Brain microvascular endothelial cell (primary cell): ENCODE results near the gene DENND5B.

ENCODE experiments used
- DNase-seq: peaks from one replicate; pipeline ENCODE4 v3.0.0-alpha.2; 2020
- H3K27ac ChIP-seq: fragments of 250-450 bp; sonication (Bioruptor Pico); 2 replicates; pipeline ENCODE4 v1.5.1; 2020; ENCODE audit warnings: mild to moderate bottlenecking, moderate library complexity
- H3K27me3 ChIP-seq: fragments of 250-450 bp; sonication (Bioruptor Pico); replicated peaks from 2 replicates; pipeline ENCODE4 v1.5.1; 2020; ENCODE audit warnings: mild to moderate bottlenecking
- H3K36me3 ChIP-seq: fragments of 250-450 bp; sonication (Bioruptor Pico); replicated peaks from 2 replicates; pipeline ENCODE4 v1.5.1; 2020; ENCODE audit warnings: mild to moderate bottlenecking
- H3K4me3 ChIP-seq: 2 replicates; pipeline ENCODE4 v1.5.1; 2011; ENCODE audit warnings: low read depth, mild to moderate bottlenecking, control low read depth, low read length, moderate library complexity
- CTCF ChIP-seq: IDR thresholded peaks from 2 replicates; pipeline ENCODE4 v1.5.1; 2011; ENCODE audit warnings: low read depth, mild to moderate bottlenecking, moderate library complexity, low read length, control low read depth, inconsistent platforms; ENCODE audit errors: missing control alignments
- in situ Hi-C: cut with HindIII; loops from 2 replicates; pipeline ENCODE4 v1.10.0; 2017; ENCODE audit warnings: low sequenced_read_pairs, low pct_ligation_motif_present

DENND5B gene

GRCh38 chr12:31589598-31589903 is 1.4 kb downstream of the DENND5B start:
- Histone ChIP-seq H3K27me3 (no peaks in the 10 kb centered on the region), H3K4me3 (peak overlapping the region; percentile 82), H3K27ac (peak overlapping the region; percentile 92), H3K36me3 (peaks cover 4% of the 10 kb centered on the region)
- TF ChIP-seq CTCF: no peak
- in situ Hi-C loops: no loop called here
- DNase-seq: no peak

- Histone ChIP-seq H3K27ac (peak overlapping the region; percentile 92), H3K36me3 (peaks cover 4% of the 10 kb centered on the region), H3K27me3 (no peaks in the 10 kb centered on the region), H3K4me3 (peak overlapping the region; percentile 82)
- in situ Hi-C loops: no loop called here
- TF ChIP-seq CTCF: no peak
- DNase-seq: no peak
Measured at GRCh38 chr12:31588976-31589375, 2.0 kb downstream of the DENND5B start.

GRCh38 chr12:31586728-31587127 is 4.2 kb downstream of the DENND5B start:
- no peak overlapping the region for H3K27ac ChIP-seq
- in situ Hi-C loops: no loop called here
- DNase-seq: no peak
- TF ChIP-seq CTCF: no peak
- no peak overlapping the region for H3K4me3 ChIP-seq
- H3K36me3 ChIP-seq: peaks cover 4% of the 10 kb centered on the region
- H3K27me3 ChIP-seq: no peaks in the 10 kb centered on the region

- DNase-seq: no peak
- Histone ChIP-seq H3K27ac (peak overlapping the region; percentile 61), H3K36me3 (peaks cover 4% of the 10 kb centered on the region), H3K4me3 (no peak overlapping the region), H3K27me3 (no peaks in the 10 kb centered on the region)
- in situ Hi-C loops: no loop called here
- no peak for TF ChIP-seq CTCF
Measured at GRCh38 chr12:31585895-31586294, 5.0 kb downstream of the DENND5B start.

GRCh38 chr12:31585271-31585670 is 5.7 kb downstream of the DENND5B start:
- H3K27me3 ChIP-seq: no peaks in the 10 kb centered on the region
- in situ Hi-C loops: no loop called here
- no peak for TF ChIP-seq CTCF
- peak overlapping the region; percentile 61 for H3K27ac ChIP-seq
- no peaks in the 10 kb centered on the region for H3K36me3 ChIP-seq
- DNase-seq: peak; percentile 51
- no peak overlapping the region for H3K4me3 ChIP-seq

- no peaks in the 10 kb centered on the region for H3K36me3 ChIP-seq
- no peak for DNase-seq
- H3K27me3 ChIP-seq: no peaks in the 10 kb centered on the region
- TF ChIP-seq CTCF: no peak
- H3K27ac ChIP-seq: peak overlapping the region; percentile 61
- H3K4me3 ChIP-seq: no peak overlapping the region
- in situ Hi-C loops: no loop called here
Measured at GRCh38 chr12:31584782-31585181, 6.2 kb downstream of the DENND5B start.
